IMR-90 (cell line): ENCODE results near the gene LYPD4. TPM values are rescaled to one million over a fixed set of nuclear protein-coding genes. Genes with fewer than 3 reads are reported as not detected.

Experiments
- ATAC-seq: fragments of 200-7000 bp; cut with Tn5 transposase; 2 replicates; pipeline ENCODE4 v1.9.1; 2020; ENCODE audit warnings: low read depth, mild to moderate bottlenecking, moderate library complexity
- BruUV-seq: library from RNA; stranded (reverse); fragments of 400-500 nt; replicated peaks from 2 replicates; lab custom pipeline; 2021; lab: Mats Ljungman, UMichigan
- CTCF ChIA-PET: fragments of 300-600 bp; formaldehyde crosslinking; extraction: SDS; loops from one replicate; lab custom pipeline; 2021; ENCODE audit warnings: antibody characterized with exemption; lab: Yijun Ruan, JAX
- POLR2A ChIA-PET: fragments of 300-600 bp; sonication (Branson Sonifier 250); formaldehyde crosslinking; loops from one replicate; lab custom pipeline; 2022; ENCODE audit warnings: antibody characterized with exemption; ENCODE audit not compliant: unreplicated experiment; lab: Charles Lee
- DNase-seq: peaks from one replicate; pipeline ENCODE4 v3.0.0; 2013
- H2AFZ ChIP-seq: replicated peaks from 2 replicates; pipeline ENCODE3; 2013; ENCODE audit warnings: low read length, mild to moderate bottlenecking; ENCODE audit not compliant: poor library complexity
- H2AK5ac ChIP-seq: 2 replicates; pipeline ENCODE4 v1.6.1; 2013; ENCODE audit warnings: low read depth, low read length, inconsistent platforms
- H2AK9ac ChIP-seq: replicated peaks from 2 replicates; pipeline ENCODE3; 2013; ENCODE audit warnings: mild to moderate bottlenecking, low read depth, low read length, moderate library complexity; ENCODE audit not compliant: poor library complexity
- H2BK120ac ChIP-seq: 2 replicates; pipeline ENCODE4 v1.6.1; 2013; ENCODE audit warnings: low read depth, low read length, inconsistent platforms
- H2BK15ac ChIP-seq: 3 replicates; pipeline ENCODE4 v1.6.1; 2013; ENCODE audit warnings: low read depth, low read length, inconsistent platforms
- H2BK20ac ChIP-seq: 2 replicates; pipeline ENCODE4 v1.6.1; 2013; ENCODE audit warnings: low read depth, mild to moderate bottlenecking, inconsistent platforms, low read length, moderate library complexity
- H2BK5ac ChIP-seq: 2 replicates; pipeline ENCODE4 v1.6.1; 2013; ENCODE audit warnings: mild to moderate bottlenecking, low read depth, low read length, inconsistent platforms; ENCODE audit not compliant: poor library complexity, severe bottlenecking
- H3K14ac ChIP-seq: replicated peaks from 2 replicates; pipeline ENCODE4 v1.6.1; 2013; ENCODE audit warnings: low read depth, low read length, inconsistent platforms
- H3K18ac ChIP-seq: 2 replicates; pipeline ENCODE4 v1.6.1; 2013; ENCODE audit warnings: low read depth, low read length, control low read depth
- H3K23ac ChIP-seq: 2 replicates; pipeline ENCODE4 v1.6.1; 2013; ENCODE audit warnings: low read depth, low read length, inconsistent platforms
- H3K27ac ChIP-seq: 2 replicates; pipeline ENCODE4 v1.5.1; 2013; ENCODE audit warnings: mild to moderate bottlenecking, control low read depth, low read length; ENCODE audit not compliant: insufficient read depth
- H3K27me3 ChIP-seq: 2 replicates; pipeline ENCODE4 v1.6.1; 2013; ENCODE audit warnings: low read length; ENCODE audit not compliant: control insufficient read depth, insufficient read depth
- H3K36me3 ChIP-seq: 2 replicates; pipeline ENCODE4 v1.6.1; 2013; ENCODE audit warnings: low read length, mixed read lengths; ENCODE audit not compliant: control insufficient read depth, insufficient read depth
- H3K4ac ChIP-seq: 2 replicates; pipeline ENCODE4 v1.6.1; 2013; ENCODE audit warnings: low read depth, low read length, inconsistent platforms
- H3K4me1 ChIP-seq: 2 replicates; pipeline ENCODE4 v1.6.1; 2013; ENCODE audit warnings: low read length, mixed read lengths; ENCODE audit not compliant: control insufficient read depth, insufficient read depth
- H3K4me2 ChIP-seq: 2 replicates; pipeline ENCODE4 v1.6.1; 2013; ENCODE audit warnings: low read depth, mild to moderate bottlenecking, control low read depth, low read length, moderate library complexity
- H3K4me3 ChIP-seq: 2 replicates; pipeline ENCODE4 v1.5.1; 2013; ENCODE audit warnings: low read depth, mild to moderate bottlenecking, control low read depth, low read length, moderate library complexity; ENCODE audit not compliant: insufficient read depth
- H3K56ac ChIP-seq: 2 replicates; pipeline ENCODE4 v1.6.1; 2013; ENCODE audit warnings: low read length, inconsistent platforms; ENCODE audit not compliant: insufficient read depth; ENCODE audit errors: extremely low read depth
- H3K79me1 ChIP-seq, 2 experiments: 2 replicates each; pipeline ENCODE4 v1.6.1; 2013; ENCODE audit warnings: low read length in 2 of 2, inconsistent platforms in 1 of 2, low read depth in 1 of 2
- H3K9ac ChIP-seq: 2 replicates; pipeline ENCODE4 v1.6.1; 2013; ENCODE audit warnings: low read depth, low read length, control low read depth
- H3K9me1 ChIP-seq: 2 replicates; pipeline ENCODE4 v1.6.1; 2013; ENCODE audit warnings: low read length, inconsistent platforms; ENCODE audit not compliant: insufficient read depth
- H3K9me3 ChIP-seq: 2 replicates; pipeline ENCODE4 v1.6.1; 2013; ENCODE audit warnings: low read length; ENCODE audit not compliant: control insufficient read depth, insufficient read depth
- H4K20me1 ChIP-seq: 2 replicates; pipeline ENCODE4 v1.6.1; 2013; ENCODE audit warnings: low read length, inconsistent platforms; ENCODE audit not compliant: insufficient read depth
- H4K5ac ChIP-seq: 2 replicates; pipeline ENCODE4 v1.6.1; 2013; ENCODE audit warnings: mild to moderate bottlenecking, low read depth, low read length, control low read depth
- H4K8ac ChIP-seq, 2 experiments: 2 replicates each; pipeline ENCODE4 v1.6.1; 2013; ENCODE audit warnings: low read depth in 2 of 2, low read length in 2 of 2, control low read depth in 1 of 2, inconsistent platforms in 1 of 2
- H4K91ac ChIP-seq: 2 replicates; pipeline ENCODE4 v1.6.1; 2013; ENCODE audit warnings: low read depth, low read length, inconsistent platforms; ENCODE audit not compliant: insufficient read depth
- MXI1 ChIP-seq: IDR thresholded peaks from 2 replicates; pipeline ENCODE4 v1.6.1; 2012; ENCODE audit warnings: low read depth, mild to moderate bottlenecking, low read length, moderate library complexity, borderline replicate concordance
- RFX5 ChIP-seq: IDR thresholded peaks from 2 replicates; pipeline ENCODE4 v1.8.0; 2012; ENCODE audit warnings: low read depth, mild to moderate bottlenecking, low read length, moderate library complexity
- SMC3 ChIP-seq: fragments of 150-350 bp; IDR thresholded peaks from 2 replicates; pipeline ENCODE4 v1.6.1; 2016; ENCODE audit warnings: low read depth, mild to moderate bottlenecking, antibody characterized with exemption, low read length, moderate library complexity
- WGBS, 2 experiments: methylation state at CpG; one replicate each; pipeline versions ENCODE4 v1.1.5 to v1.1.7; 2013; ENCODE audit warnings: missing lambda C conversion rate in 2 of 2; ENCODE audit not compliant: insufficient read length in 1 of 2; ENCODE audit errors: extremely low coverage in 2 of 2; 5-methylcytosine and 5-hydroxymethylcytosine counted together
- dilution Hi-C: fragments of 300-500 bp; cut with HindIII; formaldehyde crosslinking; loops from one replicate; pipeline ENCODE4 v1.14.3; 2018; ENCODE audit warnings: low sequenced_read_pairs; ENCODE audit not compliant: unreplicated experiment
- in situ Hi-C: fragments of 300-500 bp; cut with MboI; formaldehyde crosslinking; loops from 3 replicates; pipeline ENCODE4 v1.14.3; 2019; ENCODE audit warnings: low sequenced_read_pairs, inconsistent platforms, mixed read lengths
- intact Hi-C: fragments of 100-400 bp; cut with micrococcal nuclease; formaldehyde crosslinking; loops from 2 replicates; pipeline ENCODE4 v1.10.0; 2022
- polyA plus RNA-seq, 3 experiments: library from polyadenylated mRNA; depleted of rRNA; stranded (reverse); fragments of >200 nt; gene quantifications; 2 replicates each; pipeline ENCODE4 v1.2.3, GENCODE V29; 2012; ENCODE audit warnings: low replicate concordance in 1 of 3
- total RNA-seq: library from RNA; depleted of rRNA; stranded (reverse); fragments of >200 nt; gene quantifications from 2 replicates; pipeline ENCODE4 v1.2.3, GENCODE V29; 2012

Gene LYPD4
- total and polyA plus RNA-seq, 2 of the 4 experiments (the other 2 are of a cell fraction), result not detected

DNA sequence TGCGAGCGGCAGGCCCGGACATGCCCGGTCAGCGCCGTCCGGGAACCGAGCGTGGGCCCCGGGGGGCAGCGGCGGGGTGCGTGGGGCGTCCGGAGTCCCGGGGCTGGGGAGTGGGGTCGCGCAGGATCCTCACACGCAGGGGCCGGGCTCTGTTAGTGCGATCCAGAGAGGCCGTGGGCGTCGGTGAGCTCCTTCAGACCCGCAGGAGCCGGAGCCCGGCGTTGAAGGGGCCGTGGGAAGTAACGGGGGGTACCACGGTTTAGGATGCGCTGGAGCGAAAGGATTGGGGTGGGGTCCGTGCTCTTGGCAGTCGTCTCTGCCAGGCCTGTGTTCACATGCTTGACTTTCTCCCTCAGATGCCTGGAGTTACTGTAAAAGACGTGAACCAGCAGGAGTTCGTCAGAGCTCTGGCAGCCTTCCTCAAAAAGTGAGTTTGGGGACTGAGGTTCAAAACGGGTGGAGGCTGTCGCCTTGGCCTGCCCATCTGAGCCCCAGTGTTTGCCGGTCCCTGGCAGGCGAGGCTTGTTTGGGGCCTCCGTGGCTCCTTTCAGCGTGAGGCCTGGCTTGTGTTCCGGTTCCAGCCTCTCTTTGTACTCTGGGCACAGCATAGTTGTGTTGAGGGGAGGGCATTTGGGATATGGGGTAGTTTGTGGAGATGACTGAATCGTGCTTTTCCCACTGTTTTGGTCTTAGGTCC is 16.1 kb upstream of the LYPD4 start:
- peak overlapping the region; percentile 88 to 93 for H4K8ac ChIP-seq
- peak overlapping the region; percentile 100 for H3K9ac ChIP-seq
- peak overlapping the region; percentile 100 for H3K4me2 ChIP-seq
- peak overlapping the region; percentile 88 for H3K18ac ChIP-seq
- peak overlapping the region; percentile 62 for H3K4me3 ChIP-seq
- in situ Hi-C loops, result no loop called here
- peak overlapping the region; percentile 100 for H2AFZ ChIP-seq
- H3K36me3 ChIP-seq, result peaks cover 43% of the 10 kb centered on the region
- peak overlapping the region; percentile 94 for H3K4ac ChIP-seq
- H4K5ac ChIP-seq, result peak overlapping the region; percentile 95
- H3K79me1 ChIP-seq, result peaks cover 11 to 51% of the 10 kb centered on the region in 2 experiments; a peak in 3 of 4 replicates
- WGBS, 2 experiments, result 1% methylated on average over 26 of the region's 45 CpGs; no CpG with 5 or more reads in 1 of the 2 experiments
- dilution Hi-C loops, result no loop called here
- BruUV-seq, result no TSS peak
- CTCF ChIA-PET, result interaction anchor here (0.5 to 1.1 kb wide), 3 partner anchors 10 to 29 kb away, joined by 3 to 6 read pairs (median 3); no protein-coding TSS in a partner anchor
- no peaks in the 10 kb centered on the region for H3K9me3 ChIP-seq
- 0 out of 2 replicates have a peak, but pooled peaks have one; percentile 12 for TF ChIP-seq MXI1
- no peak for TF ChIP-seq RFX5
- no peak for TF ChIP-seq SMC3
- H2AK9ac ChIP-seq, result peak overlapping the region; percentile 95
- H3K27me3 ChIP-seq, result no peaks in the 10 kb centered on the region
- H3K23ac ChIP-seq, result peak overlapping the region; percentile 90
- no peak overlapping the region for H2BK120ac ChIP-seq
- peak overlapping the region; percentile 98 for H2AK5ac ChIP-seq
- POLR2A ChIA-PET, result interaction anchor here (0.5 to 1.6 kb wide), 3 partner anchors 13 to 82 kb away, joined by 4 to 15 read pairs (median 7); no protein-coding TSS in a partner anchor
- DNase-seq (no peak), ATAC-seq (no peak)
- peak overlapping the region; percentile 99 for H3K27ac ChIP-seq
- H2BK15ac ChIP-seq, result peak overlapping the region; percentile 36; the same call in 1 of the 3 replicates
- no peak overlapping the region for H2BK20ac ChIP-seq
- peak overlapping the region; percentile 98 for H3K14ac ChIP-seq
- peak overlapping the region; percentile 87 for H2BK5ac ChIP-seq
- H3K56ac ChIP-seq, result peak overlapping the region; percentile 97
- intact Hi-C loops, result no loop called here
- H4K20me1 ChIP-seq, result peaks cover 50% of the 10 kb centered on the region
- H4K91ac ChIP-seq, result peak overlapping the region; percentile 91
- peaks cover 20% of the 10 kb centered on the region for H3K9me1 ChIP-seq
- peaks cover 12% of the 10 kb centered on the region for H3K4me1 ChIP-seq
